GM12891 (cell line): ENCODE results near the gene ASIC4.

ENCODE experiments used
- DNase-seq: peaks from one replicate; pipeline ENCODE4 v3.0.0; 2011; ENCODE audit warnings: low spot score; ENCODE audit not compliant: insufficient read length
- FAIRE-seq: peaks from 2 replicates; lab custom pipeline; 2011; peaks lifted over from hg19 to GRCh38; lab: Jason Lieb, UNC
- PAX5 ChIP-seq: IDR thresholded peaks from 2 replicates; pipeline ENCODE4 v1.6.1; 2011; ENCODE audit warnings: low read length, moderate library complexity, mild to moderate bottlenecking; ENCODE audit not compliant: insufficient read depth, severe bottlenecking
- POLR2A ChIP-seq: IDR thresholded peaks from 2 replicates; pipeline ENCODE4 v1.6.1; 2011; ENCODE audit warnings: low read depth, low read length, control low read depth
- POLR2AphosphoS5 ChIP-seq: IDR thresholded peaks from 2 replicates; pipeline ENCODE4 v1.6.1; 2011; ENCODE audit warnings: low read depth, low read length, control low read depth
- POU2F2 ChIP-seq: IDR thresholded peaks from 2 replicates; pipeline ENCODE4 v1.6.1; 2011; ENCODE audit warnings: low read depth, mild to moderate bottlenecking, control low read depth, low read length, moderate library complexity
- SPI1 ChIP-seq: IDR thresholded peaks from 2 replicates; pipeline ENCODE4 v1.6.1; 2011; ENCODE audit warnings: low read depth, low read length, control low read depth
- TAF1 ChIP-seq: IDR thresholded peaks from 2 replicates; pipeline ENCODE4 v1.6.1; 2011; ENCODE audit warnings: low read depth, low read length, control low read depth

Gene ASIC4

GRCh38 chr2:219505585-219505984 lies 8.7 kb upstream of the ASIC4 start:
- no peak for FAIRE-seq
- DNase-seq, result no peak
- TF ChIP-seq POU2F2 (no peak), TAF1 (no peak), SPI1 (no peak), POLR2AphosphoS5 (no peak), POLR2A (no peak), PAX5 (no peak)

- DNase-seq (no peak), FAIRE-seq (no peak)
- TF ChIP-seq POU2F2, result no peak
- no peak for TF ChIP-seq POLR2A
- TF ChIP-seq SPI1, result no peak
- no peak for TF ChIP-seq TAF1
- no peak for TF ChIP-seq PAX5
- TF ChIP-seq POLR2AphosphoS5, result no peak
These were observed 8.0 kb upstream of the ASIC4 start for GRCh38 chr2:219506153-219506801.

GRCh38 chr2:219506802-219507526 lies 7.3 kb upstream of the ASIC4 start:
- DNase-seq, result no peak
- TF ChIP-seq POLR2AphosphoS5 (no peak), POLR2A (no peak), POU2F2 (no peak), SPI1 (no peak), PAX5 (no peak), TAF1 (no peak)
- no peak for FAIRE-seq

DNA sequence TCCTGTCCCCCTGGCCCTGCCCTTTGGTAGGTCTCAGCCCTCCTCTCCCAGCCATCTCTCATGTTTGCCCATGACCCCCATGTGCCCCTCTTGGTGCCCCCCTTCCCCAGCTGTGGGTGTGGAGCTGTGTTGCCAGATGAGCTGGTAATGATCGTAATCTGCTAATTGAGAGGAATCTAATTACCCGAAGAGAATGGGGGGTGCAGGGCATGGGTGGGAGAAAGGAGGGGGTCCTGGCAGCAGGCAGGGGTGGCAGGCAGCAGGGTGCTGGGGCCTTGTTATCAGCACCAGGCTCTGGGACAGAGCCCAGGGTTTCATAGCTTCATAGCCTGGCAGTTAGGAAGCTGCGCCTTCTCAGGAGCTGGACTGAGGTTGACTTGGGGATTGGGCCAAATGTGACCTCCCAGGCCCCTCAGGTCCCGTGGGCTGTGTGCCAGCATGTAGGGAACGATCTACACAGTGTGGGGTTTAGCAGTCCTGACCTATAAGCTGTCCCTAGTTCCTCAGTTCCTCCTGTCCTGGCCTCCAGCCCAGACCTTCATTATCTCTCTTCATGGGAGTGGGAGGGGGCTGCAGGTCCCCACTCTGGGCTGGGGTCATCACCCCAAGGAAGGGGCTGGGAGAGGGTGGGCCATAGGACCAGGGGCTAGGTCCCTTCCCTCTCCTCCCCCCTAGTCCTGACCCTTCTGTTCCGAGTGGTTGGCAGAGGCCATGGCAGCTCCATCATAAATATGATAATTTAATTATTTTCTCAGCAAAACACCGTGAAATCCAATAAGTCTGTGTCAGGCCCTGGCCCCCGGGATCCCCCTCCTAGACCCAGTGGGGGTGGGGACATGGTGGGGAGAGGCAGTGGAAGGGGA lies 6.5 kb upstream of the ASIC4 start:
- no peak for TF ChIP-seq TAF1
- TF ChIP-seq POLR2AphosphoS5, result no peak
- TF ChIP-seq SPI1, result no peak
- TF ChIP-seq POLR2A, result no peak
- no peak for TF ChIP-seq PAX5
- DNase-seq, result no peak
- FAIRE-seq, result no peak

GRCh38 chr2:219508444-219508734 lies 5.9 kb upstream of the ASIC4 start:
- no peak for TF ChIP-seq POU2F2
- no peak for TF ChIP-seq PAX5
- TF ChIP-seq SPI1, result no peak
- TF ChIP-seq TAF1, result no peak
- TF ChIP-seq POLR2A, result no peak
- no peak for TF ChIP-seq POLR2AphosphoS5
- FAIRE-seq (no peak), DNase-seq (no peak)

DNA sequence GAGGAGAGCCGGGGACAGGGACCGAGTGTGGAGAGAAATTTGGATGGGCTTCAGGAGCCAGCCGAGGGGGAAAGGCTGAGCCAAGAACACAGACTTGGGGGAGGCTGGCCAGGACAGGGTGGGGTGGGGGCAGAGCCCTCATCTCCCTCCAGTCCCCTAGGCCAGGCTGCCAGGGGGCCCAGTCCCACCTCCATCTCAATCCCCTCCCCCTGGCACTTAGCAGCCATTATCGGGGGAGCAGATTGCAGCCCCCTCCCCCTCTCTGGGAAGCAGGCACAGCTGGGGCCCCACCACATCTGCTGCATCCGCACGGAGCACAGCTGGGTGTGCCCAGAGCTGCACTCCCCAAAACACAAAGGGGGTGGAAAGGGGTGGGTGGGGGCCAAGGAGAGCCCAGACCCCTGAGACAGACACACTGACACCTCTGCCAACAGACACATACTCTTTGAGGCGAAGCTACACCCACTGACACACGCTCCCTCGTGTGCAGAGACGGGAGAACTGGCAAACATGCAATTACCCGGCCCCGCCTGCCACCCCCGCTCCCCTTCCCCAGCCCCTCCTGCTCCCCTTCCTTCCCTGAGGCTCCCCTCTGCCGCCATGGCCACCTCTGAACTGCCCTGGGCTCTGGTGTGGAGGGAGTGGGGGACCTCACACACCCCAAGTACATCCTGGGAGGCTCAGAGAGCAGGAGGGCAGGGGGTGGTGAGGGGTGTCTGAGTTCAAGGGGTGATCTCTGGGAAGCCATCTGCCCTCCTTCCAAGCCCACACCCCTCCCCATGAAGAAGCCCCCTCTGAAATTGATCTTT lies 5.1 kb upstream of the ASIC4 start:
- FAIRE-seq (no peak), DNase-seq (no peak)
- TF ChIP-seq TAF1, result no peak
- TF ChIP-seq SPI1, result no peak
- TF ChIP-seq POLR2A, result no peak
- TF ChIP-seq POLR2AphosphoS5, result no peak
- no peak for TF ChIP-seq PAX5
- TF ChIP-seq POU2F2, result no peak

DNA sequence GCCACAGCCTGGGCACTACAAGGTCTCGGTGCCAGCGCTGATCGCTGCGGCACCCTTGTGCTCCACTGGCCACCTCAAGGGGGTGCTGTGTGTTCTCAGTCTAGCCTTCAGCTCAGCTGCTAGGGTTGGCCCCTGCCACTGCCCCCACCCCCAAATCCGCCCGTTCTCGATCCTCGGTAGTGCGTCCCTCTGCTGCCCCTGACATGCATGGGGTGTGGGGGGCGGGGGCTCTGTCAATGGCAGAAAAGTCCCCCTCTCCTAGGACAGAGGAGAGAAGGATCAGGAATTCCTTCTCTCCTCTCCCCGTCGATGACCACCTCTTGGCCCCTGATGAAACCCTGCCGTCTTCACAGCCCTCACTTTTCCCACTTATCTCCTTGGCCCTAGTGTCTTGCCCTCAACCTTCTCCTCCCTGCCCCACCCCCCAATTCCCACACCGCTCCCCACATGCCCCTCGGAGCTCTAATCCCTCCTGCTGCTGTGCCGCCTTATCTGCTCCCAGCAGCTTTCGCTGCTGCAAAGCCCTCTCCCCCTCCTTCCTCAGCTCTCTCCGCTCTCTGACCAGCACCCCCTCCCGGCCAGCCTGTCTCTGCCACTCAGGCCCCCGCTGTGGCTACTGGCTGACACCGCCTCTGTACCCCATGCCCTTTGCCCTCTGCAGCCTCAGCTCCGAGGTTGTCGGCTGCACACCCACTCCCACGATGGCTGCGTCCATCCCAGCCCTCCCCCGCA lies 4.3 kb upstream of the ASIC4 start:
- DNase-seq (peak; percentile 70), FAIRE-seq (peak; percentile 75)
- TF ChIP-seq TAF1 (no peak), POLR2AphosphoS5 (no peak), POU2F2 (no peak), SPI1 (no peak), POLR2A (no peak), PAX5 (no peak)

GRCh38 chr2:219510512-219511135 lies 3.7 kb upstream of the ASIC4 start:
- DNase-seq, result no peak
- TF ChIP-seq TAF1 (no peak), SPI1 (no peak), POLR2A (no peak), PAX5 (no peak), POLR2AphosphoS5 (no peak), POU2F2 (no peak)
- FAIRE-seq, result no peak
